Stimulated activated CD4-positive, alpha-beta T cell treated with anti-CD3 and anti-CD28 coated beads, Interleukin-2, amount 100 ng/mL, for 48 hours (primary cell): Measurements from ENCODE around the gene SLCO1B3.
A peak's percentile ranks its signal among the peaks of the same experiment; 100 is the strongest.

Experiments used
- DNase-seq, 2 donors: peaks; one replicate each; pipeline ENCODE4 v3.0.0-alpha.2; 2020

SLCO1B3 gene

GRCh38 chr12:20885116-20885515 is 74.6 kb downstream of the SLCO1B3 start:
- DNase-seq: no peak

GRCh38 chr12:20885552-20885951 is 75.0 kb downstream of the SLCO1B3 start:
- DNase-seq: no peak

- no peak for DNase-seq
Measured at GRCh38 chr12:20917269-20917668, 106.8 kb downstream of the SLCO1B3 start.

- DNase-seq: no peak
Measured at GRCh38 chr12:20917819-20918218, 107.3 kb downstream of the SLCO1B3 start.

- no peak for DNase-seq
Measured at GRCh38 chr12:20931894-20932293, 121.4 kb downstream of the SLCO1B3 start.

GRCh38 chr12:20946732-20947131 is 136.2 kb downstream of the SLCO1B3 start:
- DNase-seq: peak; percentile 2 to 9

GRCh38 chr12:20950248-20950647 is 139.7 kb downstream of the SLCO1B3 start:
- DNase-seq: no peak

GRCh38 chr12:20963303-20963702 is 152.8 kb downstream of the SLCO1B3 start:
- DNase-seq: no peak

- DNase-seq: no peak
Measured at GRCh38 chr12:20963762-20964161, 153.3 kb downstream of the SLCO1B3 start.
